Activated CD4-positive, alpha-beta memory T cell treated with anti-CD3 and anti-CD28 coated beads for 36 hours (primary cell): ENCODE data around the gene FLYWCH2. TPM values are rescaled to one million over a fixed set of nuclear protein-coding genes. Genes with fewer than 3 reads are reported as not detected.
"Not testable (repeated sequence)": the region's sequence is repeated elsewhere in the genome, so short reads cannot be mapped to it uniquely, and the experiment has no call there.

Experiments
- CTCF ChIA-PET: fragments of 350-600 bp; sonication (Branson Sonifier 250); formaldehyde crosslinking; loops from one replicate; lab custom pipeline; 2021; ENCODE audit warnings: antibody characterized with exemption, inconsistent platforms; lab: Charles Lee
- POLR2A ChIA-PET: fragments of 350-600 bp; sonication (Branson Sonifier 250); formaldehyde crosslinking; loops from one replicate; lab custom pipeline; 2021; ENCODE audit warnings: antibody characterized with exemption; lab: Charles Lee
- DNase-seq: peaks from one replicate; pipeline ENCODE4 v3.0.0-alpha.2; 2020
- H3K27ac Mint-ChIP-seq: one replicate; pipeline ENCODE4 v1.8.0; 2021; ENCODE audit warnings: mixed read lengths
- H3K27me3 Mint-ChIP-seq: one replicate; pipeline ENCODE4 v1.8.0; 2021; ENCODE audit warnings: mixed read lengths
- H3K36me3 Mint-ChIP-seq: one replicate; pipeline ENCODE4 v1.8.0; 2021; ENCODE audit warnings: mixed read lengths
- H3K4me1 Mint-ChIP-seq: one replicate; pipeline ENCODE4 v1.8.0; 2021; ENCODE audit warnings: low read depth, mixed read lengths
- H3K4me3 Mint-ChIP-seq: one replicate; pipeline ENCODE4 v1.8.0; 2021; ENCODE audit warnings: mild to moderate bottlenecking, mixed read lengths
- H3K9me3 Mint-ChIP-seq: one replicate; pipeline ENCODE4 v1.8.0; 2021; ENCODE audit warnings: mixed read lengths
- intact Hi-C: fragments of 100-400 bp; cut with micrococcal nuclease; formaldehyde crosslinking; loops from one replicate; pipeline ENCODE4 v1.15.1; 2023
- total RNA-seq, 2 experiments: library from RNA; stranded (reverse); gene quantifications; one replicate each; pipeline ENCODE4 v1.2.3, GENCODE V29; 2021

FLYWCH2 gene
- total RNA-seq, 2 experiments from 2014 or later: 19.1 to 19.4 TPM

- DNase-seq: no peak
- CTCF ChIA-PET: interaction anchor here (2.3 kb wide), 1 partner anchor 12 kb away, joined by 9 read pairs; no protein-coding TSS in a partner anchor
- H3K27me3 Mint-ChIP-seq: no peaks in the 10 kb centered on the region
- H3K4me1 Mint-ChIP-seq: peaks cover 12% of the 10 kb centered on the region
- peaks cover 5% of the 10 kb centered on the region for H3K36me3 Mint-ChIP-seq
- H3K4me3 Mint-ChIP-seq: no peak overlapping the region
- intact Hi-C loops: no loop called here
- no peaks in the 10 kb centered on the region for H3K9me3 Mint-ChIP-seq
- no peak overlapping the region for H3K27ac Mint-ChIP-seq
- POLR2A ChIA-PET: interaction anchor here (1.2 kb wide), 1 partner anchor 11 kb away, joined by 3 read pairs; no protein-coding TSS in a partner anchor
Measured at GRCh38 chr16:2924901-2925755, 42.1 kb downstream of the FLYWCH2 start.

- Mint-ChIP-seq H3K27ac (no peak overlapping the region), H3K9me3 (no peaks in the 10 kb centered on the region), H3K27me3 (no peaks in the 10 kb centered on the region), H3K4me3 (no peak overlapping the region), H3K36me3 (peaks cover 5% of the 10 kb centered on the region), H3K4me1 (peaks cover 12% of the 10 kb centered on the region)
- ChIA-PET CTCF (interaction anchor here (0.6 to 2.3 kb wide), 16 partner anchors 9 to 153 kb away, joined by 3 to 21 read pairs (median 8); partner anchors contain the start of genes FLYWCH1 and PRSS21), POLR2A (no interaction called here)
- no peak for DNase-seq
- intact Hi-C loops: loop anchor here (2.0 kb wide), 2 partner anchors 57 to 87 kb away; no protein-coding TSS in a partner anchor
Measured at GRCh38 chr16:2925951-2926649, 43.1 kb downstream of the FLYWCH2 start.

- Mint-ChIP-seq H3K4me1 (peaks cover 12% of the 10 kb centered on the region), H3K36me3 (peaks cover 4% of the 10 kb centered on the region), H3K4me3 (no peak overlapping the region), H3K9me3 (no peaks in the 10 kb centered on the region), H3K27ac (no peak overlapping the region), H3K27me3 (no peaks in the 10 kb centered on the region)
- intact Hi-C loops: loop anchor here (2.0 kb wide), 2 partner anchors 58 to 88 kb away; no protein-coding TSS in a partner anchor
- DNase-seq: no peak
- ChIA-PET CTCF (interaction anchor here (0.6 to 2.3 kb wide), 24 partner anchors 9 to 153 kb away, joined by 3 to 21 read pairs (median 6); partner anchors contain the start of genes FLYWCH1 and PRSS21), POLR2A (no interaction called here)
Measured at GRCh38 chr16:2926650-2926999, 43.6 kb downstream of the FLYWCH2 start.

- H3K4me3 Mint-ChIP-seq: no peak overlapping the region
- H3K27me3 Mint-ChIP-seq: no peaks in the 10 kb centered on the region
- peak; percentile 92 for DNase-seq
- peaks cover 4% of the 10 kb centered on the region for H3K36me3 Mint-ChIP-seq
- H3K4me1 Mint-ChIP-seq: peaks cover 12% of the 10 kb centered on the region
- ChIA-PET CTCF (interaction anchor here (0.6 to 2.3 kb wide), 30 partner anchors 10 to 227 kb away, joined by 3 to 21 read pairs (median 6); partner anchors contain the start of genes FLYWCH1, FLYWCH2, KREMEN2 and PRSS21), POLR2A (no interaction called here)
- intact Hi-C loops: loop anchor here (1.0 to 2.0 kb wide), 3 partner anchors 23 to 88 kb away; no protein-coding TSS in a partner anchor
- no peak overlapping the region for H3K27ac Mint-ChIP-seq
- no peaks in the 10 kb centered on the region for H3K9me3 Mint-ChIP-seq
Measured at GRCh38 chr16:2927010-2927646, 44.1 kb downstream of the FLYWCH2 start.

- DNase-seq, H3K27ac Mint-ChIP-seq, H3K27me3 Mint-ChIP-seq, intact Hi-C loops, H3K36me3 Mint-ChIP-seq, H3K9me3 Mint-ChIP-seq, H3K4me3 Mint-ChIP-seq: not testable (repeated sequence)
- CTCF ChIA-PET: interaction anchor here (1.1 to 1.8 kb wide), 4 partner anchors 45 to 204 kb away, joined by 4 to 13 read pairs (median 13); partner anchors contain the start of gene FLYWCH2
- POLR2A ChIA-PET: interaction anchor here (0.7 kb wide), 1 partner anchor 77 kb away, joined by 4 read pairs; no protein-coding TSS in a partner anchor
- peaks cover 12% of the 10 kb centered on the region for H3K4me1 Mint-ChIP-seq
Measured at GRCh38 chr16:2928151-2928550, 45.1 kb downstream of the FLYWCH2 start.

- Mint-ChIP-seq H3K4me3 (no peak overlapping the region), H3K27me3 (no peaks in the 10 kb centered on the region), H3K36me3 (no peaks in the 10 kb centered on the region), H3K4me1 (peaks cover 12% of the 10 kb centered on the region), H3K27ac (no peak overlapping the region), H3K9me3 (no peaks in the 10 kb centered on the region)
- POLR2A ChIA-PET: interaction anchor here (1.1 kb wide), 1 partner anchor 132 kb away, joined by 3 read pairs; no protein-coding TSS in a partner anchor
- CTCF ChIA-PET: no interaction called here
- intact Hi-C loops: no loop called here
- no peak for DNase-seq
Measured at GRCh38 chr16:2928796-2929195, 45.8 kb downstream of the FLYWCH2 start.

- no peak overlapping the region for H3K4me3 Mint-ChIP-seq
- H3K27ac Mint-ChIP-seq: no peak overlapping the region
- H3K9me3 Mint-ChIP-seq: no peaks in the 10 kb centered on the region
- no peak for DNase-seq
- intact Hi-C loops: no loop called here
- H3K27me3 Mint-ChIP-seq: no peaks in the 10 kb centered on the region
- ChIA-PET CTCF (no interaction called here), POLR2A (interaction anchor here (1.1 kb wide), 1 partner anchor 133 kb away, joined by 3 read pairs; no protein-coding TSS in a partner anchor)
- peaks cover 12% of the 10 kb centered on the region for H3K4me1 Mint-ChIP-seq
- peaks cover 7% of the 10 kb centered on the region for H3K36me3 Mint-ChIP-seq
Measured at GRCh38 chr16:2929693-2930092, 46.7 kb downstream of the FLYWCH2 start.

GRCh38 chr16:2930236-2930635 lies 47.2 kb downstream of the FLYWCH2 start:
- Mint-ChIP-seq H3K27ac (no peak overlapping the region), H3K36me3 (peaks cover 8% of the 10 kb centered on the region), H3K4me1 (peaks cover 12% of the 10 kb centered on the region), H3K27me3 (no peaks in the 10 kb centered on the region), H3K9me3 (no peaks in the 10 kb centered on the region), H3K4me3 (no peak overlapping the region)
- intact Hi-C loops: no loop called here
- POLR2A ChIA-PET: no interaction called here
- DNase-seq: no peak
- CTCF ChIA-PET: no interaction called here

- POLR2A ChIA-PET, H3K27me3 Mint-ChIP-seq, intact Hi-C loops, H3K9me3 Mint-ChIP-seq, H3K4me3 Mint-ChIP-seq, H3K4me1 Mint-ChIP-seq, H3K27ac Mint-ChIP-seq, DNase-seq: not testable (repeated sequence)
- H3K36me3 Mint-ChIP-seq: peaks cover 10% of the 10 kb centered on the region
- CTCF ChIA-PET: interaction anchor here (0.9 kb wide), 1 partner anchor 11 kb away, joined by 4 read pairs; no protein-coding TSS in a partner anchor
Measured at GRCh38 chr16:2931231-2931914, 48.4 kb downstream of the FLYWCH2 start.

- Mint-ChIP-seq H3K36me3 (peaks cover 11% of the 10 kb centered on the region), H3K9me3 (no peaks in the 10 kb centered on the region), H3K4me3 (no peak overlapping the region), H3K4me1 (no peaks in the 10 kb centered on the region), H3K27me3 (no peaks in the 10 kb centered on the region), H3K27ac (no peak overlapping the region)
- POLR2A ChIA-PET: no interaction called here
- intact Hi-C loops: no loop called here
- CTCF ChIA-PET: interaction anchor here (0.6 to 1.1 kb wide), 2 partner anchors 37 to 59 kb away, joined by 3 read pairs; no protein-coding TSS in a partner anchor
- no peak for DNase-seq
Measured at GRCh38 chr16:2933136-2933535, 50.1 kb downstream of the FLYWCH2 start.

GRCh38 chr16:2933701-2934100 lies 50.7 kb downstream of the FLYWCH2 start:
- Mint-ChIP-seq H3K36me3 (peaks cover 13% of the 10 kb centered on the region), H3K4me1 (no peaks in the 10 kb centered on the region), H3K4me3 (no peak overlapping the region), H3K27ac (no peak overlapping the region), H3K9me3 (no peaks in the 10 kb centered on the region), H3K27me3 (no peaks in the 10 kb centered on the region)
- DNase-seq: no peak
- CTCF ChIA-PET: no interaction called here
- intact Hi-C loops: no loop called here
- POLR2A ChIA-PET: no interaction called here
